Activated T-helper 1 cell treated with anti-CD3 and anti-CD28 coated beads, Interleukin-12 subunit alpha, Interleukin-12 subunit beta, Interleukin-2, Interleukin-4 antibody, amounts not matched to agents 30 ng/mL and 10 ng/mL and 1 ng/mL, durations not matched to agents 14 hours and 24 hours and 36 hours (primary cell): ENCODE data around the gene COL2A1. TPM values are rescaled to one million over a fixed set of nuclear protein-coding genes. Genes with fewer than 3 reads are reported as not detected.

Experiments
- DNase-seq: peaks from one replicate; pipeline ENCODE4 v3.0.0; 2021; ENCODE audit warnings: low spot score
- H3K27ac Mint-ChIP-seq: one replicate; pipeline ENCODE4 v1.8.0; 2021; ENCODE audit warnings: mild to moderate bottlenecking, mixed read lengths
- H3K27me3 Mint-ChIP-seq: one replicate; pipeline ENCODE4 v1.8.0; 2022; ENCODE audit warnings: mild to moderate bottlenecking, moderate library complexity, mixed read lengths; ENCODE audit not compliant: insufficient read depth
- H3K36me3 Mint-ChIP-seq: one replicate; pipeline ENCODE4 v1.8.0; 2021; ENCODE audit warnings: low read depth, mixed read lengths
- H3K4me1 Mint-ChIP-seq: one replicate; pipeline ENCODE4 v1.8.0; 2021; ENCODE audit warnings: low read depth, mixed read lengths
- H3K4me3 Mint-ChIP-seq: one replicate; pipeline ENCODE4 v1.8.0; 2021; ENCODE audit warnings: mild to moderate bottlenecking, moderate library complexity, mixed read lengths
- H3K9me3 Mint-ChIP-seq: one replicate; pipeline ENCODE4 v1.8.0; 2021; ENCODE audit warnings: mixed read lengths
- intact Hi-C: fragments of 100-400 bp; cut with micrococcal nuclease; formaldehyde crosslinking; loops from one replicate; pipeline ENCODE4 v1.15.1; 2024
- total RNA-seq: library from RNA; stranded (reverse); gene quantifications from 2 replicates; pipeline ENCODE4 v1.2.3, GENCODE V29; 2022

COL2A1 gene
- total RNA-seq, 1 donor from 2014 or later = 0.08 TPM

DNA sequence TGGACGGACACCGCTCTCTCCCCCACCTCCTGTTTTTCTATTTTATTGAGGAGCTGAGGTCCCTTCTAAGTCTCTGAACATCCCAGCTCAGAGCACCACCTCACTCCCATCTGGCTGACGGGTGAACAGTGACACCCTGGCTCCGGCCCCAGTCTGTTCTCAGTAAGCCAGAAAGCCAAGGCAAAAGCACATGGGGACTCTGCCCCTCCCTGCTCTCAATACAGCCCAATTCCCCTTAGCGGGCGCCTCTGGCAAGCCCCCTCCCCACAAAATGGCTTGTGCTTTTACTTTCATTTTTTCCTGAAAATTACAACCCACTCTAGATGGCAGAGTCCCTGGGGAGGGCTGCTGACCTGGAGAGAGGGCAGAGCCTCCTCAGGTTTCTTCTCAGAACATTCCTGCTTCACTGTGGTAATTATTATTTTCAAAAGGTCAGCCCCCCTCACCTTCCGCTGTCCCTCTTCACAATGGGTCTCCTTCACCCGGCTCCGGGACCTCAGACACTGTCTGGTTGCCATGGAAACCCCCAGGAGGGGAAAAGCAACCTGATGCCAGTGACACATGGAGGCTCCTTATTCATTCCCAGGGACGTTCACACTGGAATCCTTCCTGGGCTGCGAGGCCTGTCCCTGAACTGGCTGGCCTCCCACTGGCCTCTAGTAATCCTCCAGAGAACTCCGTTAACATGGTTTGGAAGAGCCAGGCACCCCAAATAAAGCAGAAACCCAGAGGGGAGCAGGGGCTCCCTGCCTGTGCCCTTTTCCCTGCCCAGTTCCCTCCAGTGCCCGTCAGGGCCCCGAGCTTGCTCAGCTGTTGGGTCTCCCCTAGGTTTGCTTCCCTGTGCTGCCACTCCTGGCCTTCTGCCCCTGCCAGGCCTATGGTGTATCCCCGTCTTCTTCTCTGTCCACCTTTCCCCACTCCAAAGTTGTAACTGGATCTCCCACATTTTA, 15.9 kb downstream of the COL2A1 start:
- H3K27me3 Mint-ChIP-seq = peaks cover 53% of the 10 kb centered on the region
- intact Hi-C loops = no loop called here
- peaks cover 17% of the 10 kb centered on the region for H3K4me1 Mint-ChIP-seq
- H3K27ac Mint-ChIP-seq = no peak overlapping the region
- no peaks in the 10 kb centered on the region for H3K36me3 Mint-ChIP-seq
- H3K4me3 Mint-ChIP-seq = no peak overlapping the region
- no peak for DNase-seq
- no peaks in the 10 kb centered on the region for H3K9me3 Mint-ChIP-seq

DNA sequence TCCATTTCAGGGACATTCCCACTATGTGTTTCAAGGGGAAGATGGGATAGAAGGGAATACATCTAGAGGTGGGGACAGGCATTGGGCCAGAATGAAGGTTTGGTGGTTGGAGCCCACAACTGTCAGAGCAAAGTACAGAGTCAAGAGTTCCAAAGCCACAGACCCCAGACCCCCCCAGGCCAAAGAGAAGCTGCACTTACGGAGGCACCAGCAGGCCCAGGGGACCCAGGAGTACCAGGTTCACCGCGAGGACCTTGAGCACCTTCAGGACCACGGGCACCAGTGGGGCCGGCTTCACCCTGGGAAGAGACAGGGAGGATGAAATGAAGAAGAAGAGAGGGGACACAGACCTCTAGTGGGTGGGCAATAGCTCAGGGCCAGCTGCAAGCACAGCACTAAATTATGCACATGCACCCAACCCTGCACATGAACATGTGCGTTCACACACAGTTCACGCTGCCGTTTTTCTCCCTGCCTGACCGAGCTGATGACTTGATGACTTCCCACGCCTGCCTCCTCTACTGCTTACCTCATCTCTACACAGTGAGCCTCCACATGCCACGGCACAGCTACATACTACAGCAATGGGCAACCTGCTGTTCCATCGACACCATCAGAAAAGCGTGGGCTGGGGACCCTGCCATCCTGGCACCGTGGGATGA, 16.7 kb downstream of the COL2A1 start:
- Mint-ChIP-seq H3K36me3 (no peaks in the 10 kb centered on the region), H3K27ac (no peak overlapping the region), H3K9me3 (no peaks in the 10 kb centered on the region), H3K4me3 (no peak overlapping the region), H3K27me3 (peaks cover 52% of the 10 kb centered on the region), H3K4me1 (peaks cover 17% of the 10 kb centered on the region)
- no peak for DNase-seq
- intact Hi-C loops = no loop called here

DNA sequence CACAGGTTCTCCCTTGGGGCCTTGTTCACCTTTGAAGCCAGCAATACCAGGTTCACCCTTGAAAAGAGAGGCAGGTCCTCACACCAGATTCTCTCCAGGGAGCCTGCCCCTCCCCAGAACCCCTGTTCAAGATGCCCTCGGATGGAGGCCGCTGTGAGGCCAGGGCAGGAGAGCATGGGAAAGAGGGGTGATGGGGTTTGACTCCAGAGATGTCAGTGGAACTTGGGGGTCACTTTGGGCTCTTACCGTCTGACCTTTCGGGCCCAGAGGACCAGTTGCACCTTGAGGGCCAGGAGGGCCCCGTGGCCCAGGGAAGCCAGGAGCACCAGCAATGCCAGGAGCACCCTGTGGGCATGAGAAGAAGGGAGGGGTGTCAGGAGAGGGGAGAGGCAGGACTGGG, 17.4 kb downstream of the COL2A1 start:
- H3K27me3 Mint-ChIP-seq = peaks cover 45% of the 10 kb centered on the region
- intact Hi-C loops = no loop called here
- H3K36me3 Mint-ChIP-seq = no peaks in the 10 kb centered on the region
- DNase-seq = no peak
- no peak overlapping the region for H3K27ac Mint-ChIP-seq
- no peak overlapping the region for H3K4me3 Mint-ChIP-seq
- peaks cover 17% of the 10 kb centered on the region for H3K4me1 Mint-ChIP-seq
- H3K9me3 Mint-ChIP-seq = no peaks in the 10 kb centered on the region

DNA sequence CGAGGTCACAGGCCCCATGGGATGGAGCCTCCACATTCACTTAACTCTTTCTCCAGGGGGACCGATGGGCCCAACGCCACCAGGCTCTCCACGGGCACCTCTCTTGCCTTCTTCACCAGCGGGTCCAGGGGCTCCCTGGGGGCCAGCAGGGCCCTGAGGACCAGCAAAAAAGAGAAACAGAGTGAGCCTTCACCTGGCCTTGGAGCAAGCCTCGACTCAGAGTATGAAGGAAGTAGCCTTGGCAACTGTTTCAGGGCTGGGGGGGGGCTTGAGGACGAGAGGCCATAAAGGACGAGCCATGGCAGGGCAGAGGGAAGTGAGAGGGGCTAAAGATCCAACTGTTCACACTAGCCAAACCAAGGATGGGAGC, 18.0 kb downstream of the COL2A1 start:
- DNase-seq = no peak
- Mint-ChIP-seq H3K27me3 (peaks cover 41% of the 10 kb centered on the region), H3K27ac (no peak overlapping the region), H3K4me3 (no peak overlapping the region), H3K9me3 (no peaks in the 10 kb centered on the region), H3K4me1 (peaks cover 17% of the 10 kb centered on the region), H3K36me3 (no peaks in the 10 kb centered on the region)
- intact Hi-C loops = no loop called here

DNA sequence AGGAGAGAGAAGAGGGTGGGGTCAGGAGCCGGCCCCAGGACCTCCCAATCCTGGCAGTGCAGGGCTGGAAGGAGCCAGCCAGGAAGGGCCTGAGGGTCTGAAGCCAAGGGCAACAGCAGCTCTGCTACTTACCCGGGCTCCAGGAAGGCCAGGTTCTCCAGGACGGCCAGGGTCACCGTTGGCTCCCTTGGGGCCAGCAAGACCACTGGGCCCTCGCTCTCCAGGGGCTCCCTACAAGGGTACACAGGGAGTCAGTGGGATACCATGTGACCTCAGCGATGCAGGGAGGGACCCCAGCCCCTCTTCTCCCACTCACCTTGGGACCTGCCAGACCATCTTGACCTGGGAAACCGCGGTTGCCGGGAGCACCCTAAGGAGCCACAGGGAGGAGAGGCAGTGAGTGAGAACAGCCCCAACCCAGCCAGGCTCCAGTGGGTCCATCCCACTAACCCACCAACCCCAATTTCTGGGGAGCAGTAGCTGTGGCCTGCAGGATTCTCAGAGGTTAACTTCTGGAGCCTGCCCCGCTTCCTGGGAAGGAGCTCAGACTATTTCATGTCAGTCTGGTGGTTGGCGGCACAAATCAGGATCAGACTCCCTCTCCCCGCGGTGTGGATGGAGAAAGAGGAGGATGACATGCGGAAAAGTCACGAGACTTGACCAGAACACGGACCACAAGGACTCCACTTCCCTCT, 18.5 kb downstream of the COL2A1 start:
- Mint-ChIP-seq H3K4me3 (no peak overlapping the region), H3K27ac (no peak overlapping the region), H3K27me3 (peaks cover 36% of the 10 kb centered on the region), H3K36me3 (no peaks in the 10 kb centered on the region), H3K9me3 (no peaks in the 10 kb centered on the region), H3K4me1 (peaks cover 11% of the 10 kb centered on the region)
- intact Hi-C loops = no loop called here
- DNase-seq = no peak

DNA sequence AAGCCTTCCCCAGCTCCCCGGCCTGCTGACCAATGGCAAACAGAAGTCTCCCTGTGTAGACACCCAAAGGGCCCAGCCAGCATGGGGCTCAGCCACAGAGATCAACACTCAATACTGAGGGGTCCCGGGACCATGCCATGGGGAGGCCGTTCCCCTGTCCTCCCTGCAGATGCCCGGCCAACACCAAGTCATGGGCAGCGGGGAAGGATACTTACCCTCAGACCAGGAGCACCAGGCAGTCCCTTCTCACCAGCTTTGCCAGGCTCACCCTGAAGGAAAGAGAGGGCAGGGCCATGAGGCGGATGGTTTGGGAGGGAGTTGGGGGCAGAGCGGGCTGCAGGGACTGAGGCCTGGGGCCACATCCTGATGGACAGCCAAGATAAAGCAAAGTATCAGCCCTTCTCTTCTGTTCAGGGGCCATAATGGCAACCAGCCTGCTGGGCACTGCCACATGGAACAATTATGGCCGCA, 19.9 kb downstream of the COL2A1 start:
- no peaks in the 10 kb centered on the region for H3K9me3 Mint-ChIP-seq
- H3K4me3 Mint-ChIP-seq = no peak overlapping the region
- H3K27me3 Mint-ChIP-seq = peaks cover 29% of the 10 kb centered on the region
- intact Hi-C loops = no loop called here
- H3K36me3 Mint-ChIP-seq = no peaks in the 10 kb centered on the region
- DNase-seq = no peak
- H3K27ac Mint-ChIP-seq = no peak overlapping the region
- no peaks in the 10 kb centered on the region for H3K4me1 Mint-ChIP-seq

DNA sequence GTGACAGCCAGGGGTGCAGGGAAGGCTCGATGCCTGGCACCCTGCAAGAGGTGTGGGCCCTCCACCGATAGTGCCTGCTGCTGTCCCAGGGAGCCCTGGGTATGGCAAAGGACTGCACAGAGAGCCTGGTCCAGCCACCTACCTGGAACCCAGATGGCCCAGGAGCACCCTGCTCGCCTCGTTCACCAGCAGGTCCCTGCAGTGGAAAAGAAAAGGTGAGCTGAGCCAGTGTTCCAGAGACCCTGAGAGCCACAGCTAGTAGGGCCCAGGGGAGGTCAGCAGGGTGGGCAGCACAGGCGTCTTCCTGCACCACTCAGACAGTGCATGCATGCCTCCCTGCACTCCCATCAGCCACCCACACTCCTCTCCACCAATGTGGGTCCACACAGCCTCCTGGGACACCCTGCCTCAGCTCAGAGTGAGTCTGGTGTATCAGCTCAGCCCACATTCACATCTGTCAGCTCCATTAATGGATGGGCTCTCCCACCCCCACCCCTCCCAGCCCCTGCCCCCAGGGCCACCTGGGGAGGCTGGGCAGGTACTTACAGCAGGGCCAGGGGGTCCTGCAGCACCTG, 20.6 kb downstream of the COL2A1 start:
- no peak for DNase-seq
- H3K27ac Mint-ChIP-seq = no peak overlapping the region
- H3K27me3 Mint-ChIP-seq = peaks cover 26% of the 10 kb centered on the region
- no peaks in the 10 kb centered on the region for H3K4me1 Mint-ChIP-seq
- H3K4me3 Mint-ChIP-seq = no peak overlapping the region
- intact Hi-C loops = no loop called here
- no peaks in the 10 kb centered on the region for H3K36me3 Mint-ChIP-seq
- H3K9me3 Mint-ChIP-seq = no peaks in the 10 kb centered on the region

DNA sequence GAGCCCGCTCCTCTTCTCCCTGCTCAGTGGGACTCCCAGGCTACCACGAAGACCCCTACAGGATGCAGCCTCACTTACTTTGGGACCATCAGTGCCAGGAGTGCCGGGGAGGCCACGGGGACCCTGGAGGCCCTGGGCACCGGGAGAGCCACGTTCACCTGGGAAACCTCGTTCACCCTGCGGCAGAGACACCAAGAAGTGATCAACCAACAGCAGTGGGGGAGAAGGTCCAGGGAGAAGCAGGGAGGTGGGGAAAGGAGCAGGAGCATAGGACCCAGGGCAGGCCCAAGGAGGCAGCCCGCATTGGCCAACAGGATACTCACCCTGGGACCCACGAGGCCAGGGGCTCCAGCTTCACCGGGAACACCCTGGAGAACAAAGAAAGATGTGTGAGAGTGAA, 21.5 kb downstream of the COL2A1 start:
- Mint-ChIP-seq H3K9me3 (no peaks in the 10 kb centered on the region), H3K4me1 (no peaks in the 10 kb centered on the region), H3K27me3 (peaks cover 24% of the 10 kb centered on the region), H3K36me3 (no peaks in the 10 kb centered on the region), H3K4me3 (no peak overlapping the region), H3K27ac (no peak overlapping the region)
- no peak for DNase-seq
- intact Hi-C loops = no loop called here

DNA sequence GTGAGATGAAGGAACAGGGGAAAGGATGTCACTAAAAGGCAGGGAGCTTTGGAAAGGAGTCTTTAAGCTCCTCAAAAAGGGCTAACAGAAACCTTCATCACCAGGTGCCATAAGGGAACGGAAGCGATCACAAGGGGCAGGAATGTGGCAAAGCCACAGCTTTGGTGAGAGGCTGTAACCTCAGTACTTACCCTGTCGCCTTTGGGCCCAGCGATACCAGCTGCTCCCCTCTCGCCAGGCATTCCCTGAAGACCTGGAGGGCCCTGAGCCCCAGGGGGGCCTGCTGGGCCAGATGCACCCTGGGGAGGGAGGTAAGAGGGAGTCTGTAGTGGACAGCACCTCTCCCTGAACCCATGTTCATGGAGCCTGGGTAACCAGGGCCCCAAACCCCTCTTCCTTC, 22.0 kb downstream of the COL2A1 start:
- DNase-seq = no peak
- Mint-ChIP-seq H3K36me3 (no peaks in the 10 kb centered on the region), H3K4me3 (no peak overlapping the region), H3K27me3 (peaks cover 27% of the 10 kb centered on the region), H3K4me1 (no peaks in the 10 kb centered on the region), H3K27ac (no peak overlapping the region), H3K9me3 (no peaks in the 10 kb centered on the region)
- intact Hi-C loops = no loop called here

DNA sequence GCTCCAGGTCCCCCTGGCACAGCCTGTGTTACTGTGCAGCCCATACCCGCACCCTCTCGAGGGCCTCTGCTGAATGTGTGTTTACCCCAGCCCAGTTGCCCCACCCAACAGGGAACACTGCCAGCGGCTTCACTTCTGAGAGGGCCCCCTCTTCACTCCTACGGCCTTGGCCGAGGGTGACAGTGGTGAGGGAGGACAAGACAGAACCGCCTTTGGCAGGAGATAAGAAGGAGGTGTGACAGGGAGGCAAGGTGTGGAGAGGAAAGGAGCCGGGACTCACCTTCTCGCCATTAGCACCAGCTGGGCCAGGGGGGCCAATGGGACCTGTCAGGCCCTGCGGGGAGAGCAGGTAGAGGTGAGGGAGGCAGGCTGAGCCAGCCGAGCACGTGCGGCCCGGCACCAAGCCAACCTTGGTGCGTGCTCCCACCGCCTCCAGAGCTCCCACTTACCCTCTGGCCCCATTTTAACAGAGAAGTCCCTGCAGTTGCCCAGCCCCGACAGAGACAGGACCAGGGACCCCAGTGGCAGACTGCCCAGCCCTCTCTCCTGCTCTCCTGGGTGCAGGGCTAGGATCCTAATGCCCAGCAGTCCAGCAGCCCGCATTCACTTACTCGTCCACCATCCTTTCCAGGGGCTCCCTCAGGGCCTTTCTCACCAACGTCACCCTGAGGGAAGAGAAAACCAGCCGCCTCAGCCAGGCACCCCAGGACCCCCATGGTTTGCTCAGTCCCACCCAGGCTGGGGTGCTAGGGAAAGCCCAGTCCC, 22.6 kb downstream of the COL2A1 start:
- Mint-ChIP-seq H3K36me3 (no peaks in the 10 kb centered on the region), H3K4me3 (no peak overlapping the region), H3K27ac (no peak overlapping the region), H3K27me3 (peaks cover 22% of the 10 kb centered on the region), H3K4me1 (no peaks in the 10 kb centered on the region), H3K9me3 (no peaks in the 10 kb centered on the region)
- no peak for DNase-seq
- intact Hi-C loops = no loop called here

DNA sequence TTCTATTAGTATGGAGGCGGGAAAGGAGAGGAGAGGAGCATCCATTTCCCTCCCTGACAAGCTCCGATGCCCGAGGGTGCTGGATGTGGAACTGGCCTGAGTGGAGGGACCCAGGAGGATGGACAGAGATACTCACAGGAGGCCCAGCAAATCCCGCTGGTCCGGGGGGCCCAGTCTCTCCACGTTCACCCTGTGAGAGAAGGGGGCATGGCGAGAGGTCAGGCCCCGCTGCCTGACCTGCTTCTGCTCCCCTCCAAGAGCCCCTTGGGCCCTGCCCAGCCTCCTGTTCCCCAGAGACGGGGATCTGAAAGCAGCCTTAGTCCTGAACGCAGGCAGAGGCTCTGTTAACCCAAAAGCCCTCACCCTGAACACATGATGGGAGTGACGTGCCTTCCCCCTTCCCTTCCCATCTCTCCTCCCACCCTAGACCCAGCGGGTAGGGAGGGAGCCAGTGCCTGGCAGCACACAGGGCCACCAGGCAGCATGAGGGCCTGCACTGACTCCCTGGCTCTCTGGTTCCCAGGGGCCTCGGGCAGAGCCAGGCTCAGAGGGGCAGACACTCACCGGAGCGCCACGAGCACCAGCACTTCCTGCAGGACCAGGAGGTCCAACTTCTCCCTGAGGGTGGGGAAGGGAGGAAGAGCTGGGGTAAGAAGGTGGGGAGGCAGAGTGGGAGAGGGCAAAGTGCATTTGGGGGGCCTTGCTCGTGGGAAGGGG, 23.3 kb downstream of the COL2A1 start:
- Mint-ChIP-seq H3K4me1 (no peaks in the 10 kb centered on the region), H3K27me3 (peaks cover 17% of the 10 kb centered on the region), H3K4me3 (no peak overlapping the region), H3K9me3 (no peaks in the 10 kb centered on the region), H3K36me3 (no peaks in the 10 kb centered on the region), H3K27ac (no peak overlapping the region)
- no peak for DNase-seq
- intact Hi-C loops = no loop called here

DNA sequence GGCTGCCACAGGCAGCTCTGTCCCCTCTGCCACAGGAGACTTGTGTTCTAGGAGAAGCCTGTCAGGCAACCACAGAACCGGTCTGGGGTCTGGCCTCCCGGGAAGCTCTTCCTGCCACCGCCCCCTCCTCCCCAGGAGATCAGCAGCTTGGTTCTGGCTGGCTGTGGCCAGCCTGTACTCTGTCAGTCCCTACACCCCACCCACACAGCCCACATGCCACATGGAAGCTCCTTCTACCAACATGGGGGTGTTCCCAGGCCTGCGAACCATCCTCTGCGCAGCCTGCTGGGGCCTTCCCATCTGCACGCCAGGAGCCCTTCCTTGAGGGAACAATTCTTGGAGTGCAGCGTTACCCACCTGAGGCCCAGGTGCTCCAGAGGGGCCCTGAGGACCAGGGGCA, 24.1 kb downstream of the COL2A1 start:
- no peaks in the 10 kb centered on the region for H3K9me3 Mint-ChIP-seq

More for the DNA sequence above, 24.1 kb downstream of the COL2A1 start:
- no peak overlapping the region for H3K27ac Mint-ChIP-seq
- H3K36me3 Mint-ChIP-seq = no peaks in the 10 kb centered on the region
- H3K4me3 Mint-ChIP-seq = no peak overlapping the region
- intact Hi-C loops = no loop called here
- no peaks in the 10 kb centered on the region for H3K4me1 Mint-ChIP-seq
- peaks cover 17% of the 10 kb centered on the region for H3K27me3 Mint-ChIP-seq
- no peak for DNase-seq
